GM04503 (cell line): Measurements from ENCODE around the gene IFNA13.

Source experiments
- DNase-seq: peaks from one replicate; pipeline ENCODE4 v3.0.0-alpha.2; 2012; ENCODE audit warnings: low read depth

The IFNA13 gene

GRCh38 chr9:21357479-21358460 is 10.1 kb downstream of the IFNA13 start:
- DNase-seq = no peak

GRCh38 chr9:21350787-21351186 is 17.1 kb downstream of the IFNA13 start, which contains the start of gene IFNA6:
Gene IFNA6 (minus strand): TSS chr9:21350887. CDS start chr9:21350887, 0 bp downstream.
- no peak for DNase-seq

- DNase-seq = no peak
These were observed 19.4 kb downstream of the IFNA13 start for GRCh38 chr9:21348430-21348970.

DNA sequence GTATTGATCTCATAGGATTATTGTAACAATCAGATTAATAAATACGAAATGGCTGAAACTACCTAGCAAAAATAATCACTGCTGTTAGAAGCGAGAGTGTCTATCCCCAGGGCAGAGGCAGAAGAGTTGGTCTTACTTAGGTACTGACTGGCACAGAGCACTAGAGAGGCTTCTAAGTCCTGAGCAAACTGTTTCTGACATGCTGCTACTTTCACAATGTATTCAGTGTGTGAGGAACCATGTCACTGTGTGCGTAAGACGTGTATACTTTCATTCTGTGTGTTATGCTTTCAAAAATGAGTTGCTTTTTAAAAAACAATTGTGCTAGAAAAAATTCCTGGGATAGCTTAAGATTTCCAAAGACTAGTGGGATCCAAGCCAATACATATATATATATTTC is 27.1 kb downstream of the IFNA13 start:
- DNase-seq = no peak

- DNase-seq = no peak
These were observed 31.4 kb downstream of the IFNA13 start for GRCh38 chr9:21336457-21336856.

GRCh38 chr9:21334701-21335632 is 32.9 kb downstream of the IFNA13 start, which contains the start of gene KLHL9:
Gene KLHL9 (minus strand): TSS chr9:21335404. CDS start chr9:21334859, 545 bp downstream.
- peak; percentile 56 for DNase-seq

DNA sequence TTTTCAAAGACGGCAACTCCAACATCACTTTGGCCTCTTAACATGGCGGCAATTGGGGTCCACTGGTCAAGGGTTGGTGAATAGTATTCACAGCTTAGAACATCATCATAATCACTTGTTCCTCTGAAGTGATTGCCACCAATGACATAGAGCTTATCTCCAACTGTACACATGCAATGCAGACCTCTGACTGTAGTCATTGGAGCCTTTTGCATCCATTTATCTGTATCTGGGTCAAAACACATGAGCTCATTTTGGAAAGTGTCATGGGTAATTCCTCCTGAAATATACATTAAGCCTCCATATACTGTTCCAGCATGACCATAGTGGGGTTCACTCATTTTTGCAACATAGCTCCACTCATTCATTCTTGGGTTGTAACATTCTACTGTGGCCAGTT is 34.6 kb downstream of the IFNA13 start:
- DNase-seq = no peak

DNA sequence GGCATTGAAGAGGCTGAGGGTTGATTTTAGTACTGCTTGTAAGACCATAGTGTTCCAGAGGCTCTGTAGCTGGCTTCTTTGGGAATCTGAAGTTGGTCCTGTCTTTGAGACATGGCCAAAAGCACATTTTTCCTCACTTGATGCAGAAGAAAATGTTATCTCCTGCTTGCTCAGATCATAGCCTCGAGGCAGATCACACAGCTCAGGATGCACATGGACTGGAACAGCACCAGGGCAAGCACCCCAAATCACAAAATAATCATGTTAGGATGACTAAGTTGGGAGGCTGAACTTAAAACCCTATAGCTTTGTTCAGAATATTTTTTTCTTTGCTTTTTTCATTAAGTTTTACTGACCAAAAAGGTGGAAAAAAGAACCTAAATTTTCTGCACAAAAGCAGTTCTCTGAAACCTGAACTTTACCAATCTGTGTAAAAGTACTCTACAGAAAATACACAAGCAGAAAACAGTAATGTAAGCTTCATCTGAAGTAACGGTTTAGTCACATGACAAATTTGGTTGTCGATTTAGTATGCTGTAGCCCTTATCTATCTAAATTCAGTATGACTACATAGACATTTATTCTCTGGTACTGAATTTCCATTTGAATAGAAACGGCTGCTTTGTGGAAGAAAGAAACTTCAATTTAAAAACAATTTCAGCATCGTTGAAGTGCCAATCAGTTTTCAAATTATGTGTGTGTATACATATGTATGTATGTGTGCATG is 36.0 kb downstream of the IFNA13 start:
- DNase-seq = no peak

DNA sequence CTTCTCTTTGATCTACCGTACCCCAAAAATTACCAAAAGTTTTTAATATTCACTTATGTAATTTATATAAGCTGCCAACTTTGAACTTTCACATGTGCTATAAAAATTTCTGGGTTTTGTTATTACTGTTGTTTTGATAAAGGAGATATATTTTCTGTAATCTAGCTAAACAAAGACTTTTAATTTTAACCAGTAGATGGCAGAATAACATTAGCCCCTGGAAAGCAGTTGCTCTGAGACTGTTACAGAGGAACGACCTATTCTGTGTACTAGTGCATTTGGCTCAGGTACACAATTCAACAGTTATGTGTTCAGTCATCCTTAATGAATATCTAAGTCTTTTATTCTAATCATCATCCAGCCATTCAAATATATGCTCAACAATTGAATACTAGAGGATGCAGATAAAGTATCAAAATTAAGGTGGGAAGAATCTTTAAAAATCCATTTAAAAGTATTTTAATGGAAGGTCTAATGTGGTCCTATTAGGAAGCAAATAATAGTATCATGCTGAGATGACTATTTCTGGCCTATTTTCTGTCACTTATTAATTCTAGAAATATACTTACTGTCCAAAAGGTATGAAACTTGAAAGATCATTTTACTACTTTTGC is 41.2 kb downstream of the IFNA13 start:
- no peak for DNase-seq

- DNase-seq = no peak
These were observed 43.8 kb downstream of the IFNA13 start for GRCh38 chr9:21324047-21324446.

DNA sequence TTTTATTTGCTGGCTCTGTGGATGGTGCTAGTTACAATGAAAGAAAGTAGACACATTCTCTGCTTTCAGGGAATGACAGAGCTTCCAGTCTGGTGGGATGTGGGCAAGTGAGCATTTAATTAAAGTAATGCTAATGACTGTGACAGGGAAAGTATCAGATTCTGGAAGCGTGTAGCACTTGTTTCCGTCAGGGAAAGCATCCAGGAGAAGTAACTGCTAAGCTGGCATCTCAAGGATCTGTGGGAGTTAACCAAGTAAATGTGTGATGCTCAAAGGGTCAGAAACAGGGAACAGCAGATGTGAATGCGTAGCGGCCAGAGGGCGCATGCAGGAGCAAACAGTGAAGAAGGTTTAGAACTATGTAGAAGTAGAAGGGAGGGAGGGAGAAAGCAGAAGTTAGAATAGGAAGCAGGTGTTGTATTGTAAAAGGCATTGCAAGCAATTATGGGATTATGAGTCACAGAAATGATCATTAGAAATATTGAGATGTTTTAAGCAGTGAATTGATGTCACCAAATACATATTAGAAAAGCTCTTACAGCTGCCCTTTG is 44.9 kb downstream of the IFNA13 start:
- no peak for DNase-seq

GRCh38 chr9:21320465-21320864 is 47.4 kb downstream of the IFNA13 start:
- no peak for DNase-seq

GRCh38 chr9:21317956-21318923 is 49.6 kb downstream of the IFNA13 start:
- no peak for DNase-seq
